Measurements from ENCODE around the gene SSH2. TPM values are rescaled to one million over a fixed set of nuclear protein-coding genes. Genes with fewer than 3 reads are reported as not detected.

The SSH2 gene
- total RNA-seq, 2 experiments from 2014 or later: 37.5 to 43.5 TPM

- Mint-ChIP-seq H3K36me3 (ENCODE audit: low read depth) (peaks cover 48% of the 10 kb centered on the region), H3K27ac (peak overlapping the region; percentile 91), H3K27me3 (no peaks in the 10 kb centered on the region), H3K9me3 (no peaks in the 10 kb centered on the region), H3K4me1 (ENCODE audit: low read depth) (peaks cover 35% of the 10 kb centered on the region), H3K4me3 (no peak overlapping the region)
- ChIA-PET POLR2A (interaction anchor here (0.7 to 2.6 kb wide), 10 partner anchors 10 to 110 kb away, joined by 3 to 9 read pairs (median 4); no protein-coding TSS in a partner anchor), CTCF (interaction anchor here (1.0 to 2.2 kb wide), 9 partner anchors 9 to 143 kb away, joined by 3 to 9 read pairs (median 5); no protein-coding TSS in a partner anchor)
- intact Hi-C loops (cut with micrococcal nuclease): loop anchor here (5.0 kb wide), 1 partner anchor 97 kb away; no protein-coding TSS in a partner anchor
- TF ChIP-seq, protein P1, sequence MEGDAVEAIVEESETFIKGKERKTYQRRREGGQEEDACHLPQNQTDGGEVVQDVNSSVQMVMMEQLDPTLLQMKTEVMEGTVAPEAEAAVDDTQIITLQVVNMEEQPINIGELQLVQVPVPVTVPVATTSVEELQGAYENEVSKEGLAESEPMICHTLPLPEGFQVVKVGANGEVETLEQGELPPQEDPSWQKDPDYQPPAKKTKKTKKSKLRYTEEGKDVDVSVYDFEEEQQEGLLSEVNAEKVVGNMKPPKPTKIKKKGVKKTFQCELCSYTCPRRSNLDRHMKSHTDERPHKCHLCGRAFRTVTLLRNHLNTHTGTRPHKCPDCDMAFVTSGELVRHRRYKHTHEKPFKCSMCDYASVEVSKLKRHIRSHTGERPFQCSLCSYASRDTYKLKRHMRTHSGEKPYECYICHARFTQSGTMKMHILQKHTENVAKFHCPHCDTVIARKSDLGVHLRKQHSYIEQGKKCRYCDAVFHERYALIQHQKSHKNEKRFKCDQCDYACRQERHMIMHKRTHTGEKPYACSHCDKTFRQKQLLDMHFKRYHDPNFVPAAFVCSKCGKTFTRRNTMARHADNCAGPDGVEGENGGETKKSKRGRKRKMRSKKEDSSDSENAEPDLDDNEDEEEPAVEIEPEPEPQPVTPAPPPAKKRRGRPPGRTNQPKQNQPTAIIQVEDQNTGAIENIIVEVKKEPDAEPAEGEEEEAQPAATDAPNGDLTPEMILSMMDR (IDR thresholded peaks at IDR 0.05): no peak
- DNase-seq (peak; percentile 18), ATAC-seq (peak; percentile 95)
Observed at GRCh38 chr17:29664743-29665480, 265.1 kb downstream of the SSH2 start.

DNA sequence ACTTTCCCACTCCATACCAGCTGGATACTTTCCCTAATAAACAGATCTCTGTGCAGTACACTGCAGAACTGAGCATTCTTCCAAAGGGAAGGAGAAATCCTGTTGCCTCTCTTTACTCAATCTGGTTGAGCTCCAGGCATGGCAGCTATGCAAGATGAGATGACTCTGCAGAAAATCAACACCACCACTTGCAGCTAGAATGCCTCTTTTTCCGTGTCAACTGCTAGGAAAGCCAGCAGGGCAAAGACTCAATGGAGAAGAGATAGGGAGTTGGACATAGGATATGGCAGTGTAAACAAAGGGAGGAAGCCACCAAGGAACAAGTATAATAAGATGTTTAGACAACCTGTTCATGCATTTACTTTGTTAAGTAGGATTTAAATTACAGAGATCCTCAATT is 266.9 kb downstream of the SSH2 start:
- ATAC-seq: no peak
- no peak for DNase-seq
- intact Hi-C loops (cut with micrococcal nuclease): no loop called here
- TF ChIP-seq, protein P1 (IDR thresholded peaks at IDR 0.05): no peak
- H3K36me3 Mint-ChIP-seq (ENCODE audit: low read depth): peaks cover 44% of the 10 kb centered on the region
- H3K4me1 Mint-ChIP-seq (ENCODE audit: low read depth): peaks cover 41% of the 10 kb centered on the region
- CTCF ChIA-PET: interaction anchor here (1.2 to 1.8 kb wide), 5 partner anchors 46 to 430 kb away, joined by 3 to 8 read pairs (median 4); no protein-coding TSS in a partner anchor
- peak overlapping the region; percentile 42 for H3K27ac Mint-ChIP-seq
- POLR2A ChIA-PET: interaction anchor here (0.8 to 1.2 kb wide), 3 partner anchors 10 to 128 kb away, joined by 3 read pairs; no protein-coding TSS in a partner anchor
- H3K9me3 Mint-ChIP-seq: no peaks in the 10 kb centered on the region
- no peaks in the 10 kb centered on the region for H3K27me3 Mint-ChIP-seq
- H3K4me3 Mint-ChIP-seq: no peak overlapping the region

DNA sequence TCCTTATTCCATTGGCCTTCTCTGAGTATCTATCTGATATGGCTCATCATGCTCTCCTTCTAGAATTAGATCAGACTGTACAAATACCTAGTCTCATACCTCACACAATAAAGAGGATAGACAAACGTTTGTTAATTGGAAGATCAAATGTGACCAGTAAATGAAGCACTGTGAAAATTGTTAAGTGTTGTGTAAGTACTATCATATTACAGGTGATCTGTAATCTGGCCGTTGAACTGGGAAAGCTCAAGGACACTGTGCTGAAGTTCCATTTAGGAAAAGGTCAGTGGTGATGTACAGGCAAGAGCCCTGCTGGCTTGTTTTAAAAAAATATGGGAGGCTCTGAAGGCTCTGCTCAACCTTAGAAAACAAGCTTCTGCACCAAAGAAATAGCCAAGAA is 268.8 kb downstream of the SSH2 start:
- Mint-ChIP-seq H3K4me3 (no peak overlapping the region), H3K36me3 (ENCODE audit: low read depth) (peaks cover 38% of the 10 kb centered on the region), H3K27me3 (no peaks in the 10 kb centered on the region), H3K27ac (peak overlapping the region; percentile 4), H3K4me1 (ENCODE audit: low read depth) (peaks cover 29% of the 10 kb centered on the region), H3K9me3 (no peaks in the 10 kb centered on the region)
- DNase-seq (no peak), ATAC-seq (no peak)
- ChIA-PET CTCF (no interaction called here), POLR2A (no interaction called here)
- intact Hi-C loops (cut with micrococcal nuclease): no loop called here
- TF ChIP-seq, protein P1 (IDR thresholded peaks at IDR 0.05): no peak

- Mint-ChIP-seq H3K27ac (peak overlapping the region; percentile 85), H3K4me1 (ENCODE audit: low read depth) (peaks cover 13% of the 10 kb centered on the region), H3K36me3 (ENCODE audit: low read depth) (peaks cover 33% of the 10 kb centered on the region), H3K27me3 (no peaks in the 10 kb centered on the region), H3K4me3 (peak overlapping the region; percentile 31), H3K9me3 (no peaks in the 10 kb centered on the region)
- ATAC-seq (peak; percentile 79), DNase-seq (peak; percentile 40)
- TF ChIP-seq, protein P1 (IDR thresholded peaks at IDR 0.05): no peak
- ChIA-PET CTCF (interaction anchor here (0.7 to 1.9 kb wide), 4 partner anchors 9 to 272 kb away, joined by 3 to 8 read pairs (median 3); partner anchors contain the start of gene SSH2), POLR2A (interaction anchor here (0.9 to 2.6 kb wide), 4 partner anchors 17 to 101 kb away, joined by 3 to 7 read pairs (median 3); no protein-coding TSS in a partner anchor)
- intact Hi-C loops (cut with micrococcal nuclease): no loop called here
Observed at GRCh38 chr17:29659155-29659554, 270.9 kb downstream of the SSH2 start.

- ChIA-PET POLR2A (interaction anchor here (1.8 kb wide), 1 partner anchor 105 kb away, joined by 6 read pairs; no protein-coding TSS in a partner anchor), CTCF (interaction anchor here (2.0 to 3.7 kb wide), 3 partner anchors 15 to 125 kb away, joined by 5 to 23 read pairs (median 14); no protein-coding TSS in a partner anchor)
- Mint-ChIP-seq H3K27me3 (no peaks in the 10 kb centered on the region), H3K9me3 (no peaks in the 10 kb centered on the region), H3K4me3 (no peak overlapping the region), H3K27ac (no peak overlapping the region), H3K36me3 (ENCODE audit: low read depth) (peaks cover 19% of the 10 kb centered on the region), H3K4me1 (ENCODE audit: low read depth) (peaks cover 7% of the 10 kb centered on the region)
- DNase-seq (no peak), ATAC-seq (no peak)
- intact Hi-C loops (cut with micrococcal nuclease): no loop called here
- TF ChIP-seq, protein P1 (IDR thresholded peaks at IDR 0.05): no peak
Observed at GRCh38 chr17:29655323-29655722, 274.7 kb downstream of the SSH2 start.
